Measurements from ENCODE around the gene GUF1. TPM values are rescaled to one million over a fixed set of nuclear protein-coding genes. Genes with fewer than 3 reads are reported as not detected.

Gene GUF1
- total and polyA plus RNA-seq, 2 experiments from 2014 or later, result 15.4 to 39.9 TPM

DNA sequence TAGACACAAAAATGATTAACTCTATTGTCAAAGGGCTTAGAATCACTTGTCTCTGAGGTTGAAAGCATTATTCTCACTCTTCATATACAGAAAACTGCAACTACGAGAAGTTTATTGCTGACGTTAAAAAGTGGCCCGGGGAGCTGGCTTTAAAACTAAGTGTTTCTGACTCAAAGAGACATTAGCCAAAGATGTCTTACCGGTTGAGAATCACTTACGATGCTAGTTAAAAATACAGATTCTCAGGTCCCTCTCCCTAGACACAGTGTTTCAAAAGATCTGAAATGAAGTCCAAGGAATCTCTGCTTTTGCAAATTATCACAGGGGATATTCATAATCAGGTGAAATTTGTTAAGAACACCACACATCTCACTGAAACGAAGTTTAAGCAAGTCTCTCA lies 46.9 kb downstream of the GUF1 start:
- Histone ChIP-seq H3K27me3 (ENCODE audit: insufficient read depth) (peaks cover 19% of the 10 kb centered on the region), H3K4me2 (peak overlapping the region; percentile 84), H3K9me2 (ENCODE audit: insufficient read depth) (no peaks in the 10 kb centered on the region), H3K4me3 (peak overlapping the region; percentile 62), H3F3A (replicated peaks; ENCODE audit: low read depth) (no peaks in the 10 kb centered on the region), H2AFZ (peak overlapping the region; percentile 94), H4K20me1 (replicated peaks; ENCODE audit: insufficient read depth) (no peaks in the 10 kb centered on the region; the same call in 1 of the 2 replicates), H3K79me2 (replicated peaks; ENCODE audit: insufficient read depth) (peaks cover 45% of the 10 kb centered on the region), H3K36me3 (ENCODE audit: insufficient read depth) (no peaks in the 10 kb centered on the region), H3K4me1 (ENCODE audit: insufficient read depth) (peaks cover 7% of the 10 kb centered on the region), H3K27ac (ENCODE audit: low read depth) (no peak overlapping the region)
- Mint-ChIP-seq H3K36me3 (ENCODE audit: low read depth) (no peaks in the 10 kb centered on the region), H3K4me1 (peaks cover 17% of the 10 kb centered on the region; the same call in 2 of the 3 replicates), H3K27me3 (ENCODE audit: insufficient read depth, low read depth, poor library complexity) (peaks cover 6% of the 10 kb centered on the region), H3K9me3 (no peaks in the 10 kb centered on the region; the same call in 2 of the 3 replicates), H3K27ac (no peak overlapping the region), H3K4me3 (peak overlapping the region; percentile 93)
- DNase-seq (ENCODE audit: low spot score), result no peak
- TF ChIP-seq EZH2 (IDR thresholded peaks at IDR 0.05; ENCODE audit: low read depth, unreplicated experiment), result no peak
- no peak for TF ChIP-seq ETS1 (IDR thresholded peaks at IDR 0.05)
- no peak for TF ChIP-seq NANOG (IDR thresholded peaks at IDR 0.05; ENCODE audit: borderline replicate concordance)
- no peak for TF ChIP-seq POLR2AphosphoS5 (IDR thresholded peaks at IDR 0.05; ENCODE audit: low read depth)
- TF ChIP-seq EZH2phosphoT487 (IDR thresholded peaks at IDR 0.05; ENCODE audit: unreplicated experiment), result no peak
- no peak for TF ChIP-seq ZNF462 (CRISPR knock-in tag; IDR thresholded peaks at IDR 0.05)
- no peak for TF ChIP-seq ZNF331 (CRISPR knock-in tag; IDR thresholded peaks at IDR 0.05; ENCODE audit: low read depth)
- no peak for TF ChIP-seq ZNF114 (CRISPR knock-in tag; IDR thresholded peaks at IDR 0.05)
- TF ChIP-seq, protein P1, sequence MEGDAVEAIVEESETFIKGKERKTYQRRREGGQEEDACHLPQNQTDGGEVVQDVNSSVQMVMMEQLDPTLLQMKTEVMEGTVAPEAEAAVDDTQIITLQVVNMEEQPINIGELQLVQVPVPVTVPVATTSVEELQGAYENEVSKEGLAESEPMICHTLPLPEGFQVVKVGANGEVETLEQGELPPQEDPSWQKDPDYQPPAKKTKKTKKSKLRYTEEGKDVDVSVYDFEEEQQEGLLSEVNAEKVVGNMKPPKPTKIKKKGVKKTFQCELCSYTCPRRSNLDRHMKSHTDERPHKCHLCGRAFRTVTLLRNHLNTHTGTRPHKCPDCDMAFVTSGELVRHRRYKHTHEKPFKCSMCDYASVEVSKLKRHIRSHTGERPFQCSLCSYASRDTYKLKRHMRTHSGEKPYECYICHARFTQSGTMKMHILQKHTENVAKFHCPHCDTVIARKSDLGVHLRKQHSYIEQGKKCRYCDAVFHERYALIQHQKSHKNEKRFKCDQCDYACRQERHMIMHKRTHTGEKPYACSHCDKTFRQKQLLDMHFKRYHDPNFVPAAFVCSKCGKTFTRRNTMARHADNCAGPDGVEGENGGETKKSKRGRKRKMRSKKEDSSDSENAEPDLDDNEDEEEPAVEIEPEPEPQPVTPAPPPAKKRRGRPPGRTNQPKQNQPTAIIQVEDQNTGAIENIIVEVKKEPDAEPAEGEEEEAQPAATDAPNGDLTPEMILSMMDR (conservative IDR thresholded peaks at IDR 0.05; ENCODE audit: low read depth in 2 of 2), result no peak
- TF ChIP-seq JUNB (IDR thresholded peaks at IDR 0.05; ENCODE audit: unreplicated experiment), result no peak
- TF ChIP-seq, protein P2, sequence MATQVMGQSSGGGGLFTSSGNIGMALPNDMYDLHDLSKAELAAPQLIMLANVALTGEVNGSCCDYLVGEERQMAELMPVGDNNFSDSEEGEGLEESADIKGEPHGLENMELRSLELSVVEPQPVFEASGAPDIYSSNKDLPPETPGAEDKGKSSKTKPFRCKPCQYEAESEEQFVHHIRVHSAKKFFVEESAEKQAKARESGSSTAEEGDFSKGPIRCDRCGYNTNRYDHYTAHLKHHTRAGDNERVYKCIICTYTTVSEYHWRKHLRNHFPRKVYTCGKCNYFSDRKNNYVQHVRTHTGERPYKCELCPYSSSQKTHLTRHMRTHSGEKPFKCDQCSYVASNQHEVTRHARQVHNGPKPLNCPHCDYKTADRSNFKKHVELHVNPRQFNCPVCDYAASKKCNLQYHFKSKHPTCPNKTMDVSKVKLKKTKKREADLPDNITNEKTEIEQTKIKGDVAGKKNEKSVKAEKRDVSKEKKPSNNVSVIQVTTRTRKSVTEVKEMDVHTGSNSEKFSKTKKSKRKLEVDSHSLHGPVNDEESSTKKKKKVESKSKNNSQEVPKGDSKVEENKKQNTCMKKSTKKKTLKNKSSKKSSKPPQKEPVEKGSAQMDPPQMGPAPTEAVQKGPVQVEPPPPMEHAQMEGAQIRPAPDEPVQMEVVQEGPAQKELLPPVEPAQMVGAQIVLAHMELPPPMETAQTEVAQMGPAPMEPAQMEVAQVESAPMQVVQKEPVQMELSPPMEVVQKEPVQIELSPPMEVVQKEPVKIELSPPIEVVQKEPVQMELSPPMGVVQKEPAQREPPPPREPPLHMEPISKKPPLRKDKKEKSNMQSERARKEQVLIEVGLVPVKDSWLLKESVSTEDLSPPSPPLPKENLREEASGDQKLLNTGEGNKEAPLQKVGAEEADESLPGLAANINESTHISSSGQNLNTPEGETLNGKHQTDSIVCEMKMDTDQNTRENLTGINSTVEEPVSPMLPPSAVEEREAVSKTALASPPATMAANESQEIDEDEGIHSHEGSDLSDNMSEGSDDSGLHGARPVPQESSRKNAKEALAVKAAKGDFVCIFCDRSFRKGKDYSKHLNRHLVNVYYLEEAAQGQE (IDR thresholded peaks at IDR 0.05; ENCODE audit: unreplicated experiment), result no peak
- no peak for TF ChIP-seq STAT1 (IDR thresholded peaks at IDR 0.05; ENCODE audit: unreplicated experiment)
- TF ChIP-seq CREB1 (CRISPR knock-in tag; IDR thresholded peaks at IDR 0.05; ENCODE audit: low read depth), result no peak
- ATAC-seq, result no peak
